Measurements from ENCODE around the gene NGF. TPM values are rescaled to one million over a fixed set of nuclear protein-coding genes. Genes with fewer than 3 reads are reported as not detected.

NGF gene
- total RNA-seq, 2 experiments from 2014 or later, result not detected

GRCh38 chr1:115303364-115303763 is 34.7 kb downstream of the NGF start:
- H3K36me3 Mint-ChIP-seq (ENCODE audit: low read depth), result no peaks in the 10 kb centered on the region
- H3K27me3 Mint-ChIP-seq, result peaks cover 14% of the 10 kb centered on the region
- no peak overlapping the region for H3K4me3 Mint-ChIP-seq
- CTCF ChIA-PET, result no interaction called here
- no peaks in the 10 kb centered on the region for H3K4me1 Mint-ChIP-seq
- no peak for DNase-seq
- H3K9me3 Mint-ChIP-seq (ENCODE audit: low read depth), result no peaks in the 10 kb centered on the region
- no peak overlapping the region for H3K27ac Mint-ChIP-seq
- POLR2A ChIA-PET, result no interaction called here
- intact Hi-C loops (cut with DNase I, micrococcal nuclease), result no loop called here
- no peak for ATAC-seq

GRCh38 chr1:115302390-115302961 is 35.6 kb downstream of the NGF start:
- Mint-ChIP-seq H3K4me3 (no peak overlapping the region), H3K27me3 (peaks cover 20% of the 10 kb centered on the region), H3K36me3 (ENCODE audit: low read depth) (no peaks in the 10 kb centered on the region), H3K9me3 (ENCODE audit: low read depth) (no peaks in the 10 kb centered on the region), H3K27ac (no peak overlapping the region), H3K4me1 (no peaks in the 10 kb centered on the region)
- DNase-seq (no peak), ATAC-seq (no peak)
- intact Hi-C loops (cut with DNase I, micrococcal nuclease), result no loop called here
- CTCF ChIA-PET, result no interaction called here
- POLR2A ChIA-PET, result no interaction called here

- Mint-ChIP-seq H3K9me3 (ENCODE audit: low read depth) (no peaks in the 10 kb centered on the region), H3K27ac (no peak overlapping the region), H3K4me1 (peaks cover 2% of the 10 kb centered on the region), H3K27me3 (peaks cover 22% of the 10 kb centered on the region), H3K36me3 (ENCODE audit: low read depth) (no peaks in the 10 kb centered on the region), H3K4me3 (no peak overlapping the region)
- ChIA-PET POLR2A (no interaction called here), CTCF (no interaction called here)
- intact Hi-C loops (cut with DNase I, micrococcal nuclease), result no loop called here
- DNase-seq (no peak), ATAC-seq (no peak)
Observed at GRCh38 chr1:115301438-115302020, 36.5 kb downstream of the NGF start.

GRCh38 chr1:115300087-115300876 is 37.8 kb downstream of the NGF start:
- ATAC-seq (no peak), DNase-seq (no peak)
- ChIA-PET POLR2A (interaction anchor here (0.6 kb wide), 1 partner anchor 21 kb away, joined by 3 read pairs; no protein-coding TSS in a partner anchor), CTCF (no interaction called here)
- Mint-ChIP-seq H3K9me3 (ENCODE audit: low read depth) (no peaks in the 10 kb centered on the region), H3K27me3 (peaks cover 23% of the 10 kb centered on the region), H3K4me1 (peaks cover 2% of the 10 kb centered on the region), H3K27ac (no peak overlapping the region), H3K4me3 (no peak overlapping the region), H3K36me3 (ENCODE audit: low read depth) (no peaks in the 10 kb centered on the region)
- intact Hi-C loops (cut with DNase I, micrococcal nuclease), result no loop called here

- no peak for DNase-seq
- ChIA-PET CTCF (no interaction called here), POLR2A (no interaction called here)
- H3K4me3 Mint-ChIP-seq, result no peak overlapping the region
- no peaks in the 10 kb centered on the region for H3K36me3 Mint-ChIP-seq (ENCODE audit: low read depth)
- no peak for ATAC-seq
- intact Hi-C loops (cut with DNase I, micrococcal nuclease), result no loop called here
- H3K27ac Mint-ChIP-seq, result no peak overlapping the region
- peaks cover 2% of the 10 kb centered on the region for H3K4me1 Mint-ChIP-seq
- H3K27me3 Mint-ChIP-seq, result peaks cover 31% of the 10 kb centered on the region
- no peaks in the 10 kb centered on the region for H3K9me3 Mint-ChIP-seq (ENCODE audit: low read depth)
Observed at GRCh38 chr1:115299266-115299665, 38.8 kb downstream of the NGF start.

- Mint-ChIP-seq H3K4me1 (peaks cover 2% of the 10 kb centered on the region), H3K4me3 (no peak overlapping the region), H3K36me3 (ENCODE audit: low read depth) (no peaks in the 10 kb centered on the region), H3K9me3 (ENCODE audit: low read depth) (no peaks in the 10 kb centered on the region), H3K27me3 (peaks cover 32% of the 10 kb centered on the region), H3K27ac (no peak overlapping the region)
- intact Hi-C loops (cut with DNase I, micrococcal nuclease), result no loop called here
- ChIA-PET POLR2A (interaction anchor here (0.6 kb wide), 2 partner anchors 146 to 1619 kb away, joined by 3 read pairs; no protein-coding TSS in a partner anchor), CTCF (no interaction called here)
- DNase-seq (no peak), ATAC-seq (peak; percentile 33)
Observed at GRCh38 chr1:115296981-115297380, 41.1 kb downstream of the NGF start.

- intact Hi-C loops (cut with DNase I, micrococcal nuclease), result no loop called here
- Mint-ChIP-seq H3K4me1 (peaks cover 2% of the 10 kb centered on the region), H3K4me3 (no peak overlapping the region), H3K36me3 (ENCODE audit: low read depth) (no peaks in the 10 kb centered on the region), H3K27me3 (peaks cover 37% of the 10 kb centered on the region), H3K27ac (no peak overlapping the region), H3K9me3 (ENCODE audit: low read depth) (no peaks in the 10 kb centered on the region)
- POLR2A ChIA-PET, result interaction anchor here (0.6 kb wide), 1 partner anchor 146 kb away, joined by 3 read pairs; no protein-coding TSS in a partner anchor
- no peak for ATAC-seq
- CTCF ChIA-PET, result no interaction called here
- DNase-seq, result no peak
Observed at GRCh38 chr1:115295904-115296696, 41.9 kb downstream of the NGF start.

GRCh38 chr1:115293899-115294298 is 44.1 kb downstream of the NGF start:
- H3K27ac Mint-ChIP-seq, result no peak overlapping the region
- DNase-seq (no peak), ATAC-seq (no peak)
- ChIA-PET POLR2A (no interaction called here), CTCF (no interaction called here)
- no peak overlapping the region for H3K4me3 Mint-ChIP-seq
- H3K27me3 Mint-ChIP-seq, result peaks cover 49% of the 10 kb centered on the region
- H3K4me1 Mint-ChIP-seq, result peaks cover 2% of the 10 kb centered on the region
- intact Hi-C loops (cut with DNase I, micrococcal nuclease), result no loop called here
- no peaks in the 10 kb centered on the region for H3K9me3 Mint-ChIP-seq (ENCODE audit: low read depth)
- H3K36me3 Mint-ChIP-seq (ENCODE audit: low read depth), result no peaks in the 10 kb centered on the region

- DNase-seq (no peak), ATAC-seq (no peak)
- H3K36me3 Mint-ChIP-seq (ENCODE audit: low read depth), result no peaks in the 10 kb centered on the region
- ChIA-PET CTCF (interaction anchor here (0.5 kb wide), 1 partner anchor 151 kb away, joined by 3 read pairs; no protein-coding TSS in a partner anchor), POLR2A (no interaction called here)
- H3K4me3 Mint-ChIP-seq, result no peak overlapping the region
- no peak overlapping the region for H3K27ac Mint-ChIP-seq
- no peaks in the 10 kb centered on the region for H3K9me3 Mint-ChIP-seq (ENCODE audit: low read depth)
- peaks cover 44% of the 10 kb centered on the region for H3K27me3 Mint-ChIP-seq
- intact Hi-C loops (cut with DNase I, micrococcal nuclease), result no loop called here
- H3K4me1 Mint-ChIP-seq, result peaks cover 2% of the 10 kb centered on the region
Observed at GRCh38 chr1:115293006-115293405, 45.0 kb downstream of the NGF start.

- H3K4me3 Mint-ChIP-seq, result no peak overlapping the region
- DNase-seq (no peak), ATAC-seq (no peak)
- H3K36me3 Mint-ChIP-seq (ENCODE audit: low read depth), result no peaks in the 10 kb centered on the region
- intact Hi-C loops (cut with DNase I, micrococcal nuclease), result no loop called here
- POLR2A ChIA-PET, result no interaction called here
- H3K4me1 Mint-ChIP-seq, result no peaks in the 10 kb centered on the region
- peaks cover 36% of the 10 kb centered on the region for H3K27me3 Mint-ChIP-seq
- H3K9me3 Mint-ChIP-seq (ENCODE audit: low read depth), result no peaks in the 10 kb centered on the region
- CTCF ChIA-PET, result no interaction called here
- H3K27ac Mint-ChIP-seq, result no peak overlapping the region
Observed at GRCh38 chr1:115291741-115292140, 46.3 kb downstream of the NGF start.

GRCh38 chr1:115289940-115290339 is 48.1 kb downstream of the NGF start:
- ChIA-PET POLR2A (no interaction called here), CTCF (interaction anchor here (1.2 kb wide), 1 partner anchor 13 kb away, joined by 3 read pairs; no protein-coding TSS in a partner anchor)
- no peak for ATAC-seq
- intact Hi-C loops (cut with DNase I, micrococcal nuclease), result no loop called here
- Mint-ChIP-seq H3K9me3 (ENCODE audit: low read depth) (no peaks in the 10 kb centered on the region), H3K4me3 (no peak overlapping the region), H3K4me1 (no peaks in the 10 kb centered on the region), H3K27me3 (peaks cover 35% of the 10 kb centered on the region), H3K27ac (no peak overlapping the region), H3K36me3 (ENCODE audit: low read depth) (no peaks in the 10 kb centered on the region)
- DNase-seq, result no peak

Data from activated CD4-positive, alpha-beta T cell treated with anti-CD3 and anti-CD28 coated beads for 36 hours (primary cell).